Measurements from ENCODE around the gene RBBP8NL. TPM values are rescaled to one million over a fixed set of nuclear protein-coding genes. Genes with fewer than 3 reads are reported as not detected.

RBBP8NL gene
- total RNA-seq, 1 experiment from 2014 or later, result 0.28 TPM

DNA sequence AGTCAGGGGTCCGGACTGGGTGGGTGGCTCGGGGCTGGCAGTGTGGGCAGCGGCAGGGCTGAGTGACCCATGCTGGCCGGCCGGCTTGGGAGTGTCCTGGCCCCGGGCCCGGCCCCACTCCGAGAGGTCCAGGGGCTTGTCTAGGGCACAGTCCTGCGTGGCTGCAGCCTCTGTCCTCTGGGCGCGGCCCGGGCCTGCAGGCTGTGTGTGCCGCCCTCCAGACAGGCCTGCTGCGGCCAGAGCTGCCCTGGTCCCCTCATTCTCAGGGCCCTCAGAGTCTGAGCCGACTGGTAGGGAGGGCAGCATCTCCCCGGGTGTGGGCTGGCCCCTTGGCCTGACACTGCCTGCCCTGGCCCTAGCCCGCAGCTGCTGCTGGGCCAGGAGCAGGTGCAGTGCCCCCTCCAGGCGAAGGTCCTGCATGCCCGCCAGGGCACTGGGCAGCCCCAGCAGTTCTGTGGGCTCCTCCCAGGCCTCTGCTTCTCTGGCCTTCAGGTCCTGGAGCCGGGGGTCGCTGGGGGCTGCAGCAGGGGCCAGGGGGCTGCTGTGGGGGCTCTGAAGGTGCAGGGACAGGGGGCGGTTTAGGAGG, 13.3 kb downstream of the RBBP8NL start:
- Histone ChIP-seq H2AK5ac (ENCODE audit: insufficient read length, low read length) (no peak overlapping the region), H3K79me1 (ENCODE audit: insufficient read depth, low read depth, low read length, poor library complexity, severe bottlenecking) (no peaks in the 10 kb centered on the region), H3K4me2 (ENCODE audit: insufficient read depth, insufficient read length, low read length) (no peak overlapping the region), H3K56ac (ENCODE audit: insufficient read length, low read depth, low read length) (no peak overlapping the region), H3K4me1 (ENCODE audit: insufficient read depth, low read length) (no peaks in the 10 kb centered on the region), H3K9me3 (ENCODE audit: control insufficient read depth, low read depth, low read length) (no peaks in the 10 kb centered on the region), H2BK15ac (ENCODE audit: low read depth, low read length) (no peak overlapping the region), H2BK5ac (ENCODE audit: insufficient read length, low read length) (no peak overlapping the region), H3K23ac (ENCODE audit: insufficient read length, low read depth, low read length) (no peak overlapping the region), H3K9ac (ENCODE audit: extremely low read depth, insufficient read length, low read length) (no peak overlapping the region), H2AFZ (ENCODE audit: low read length) (no peak overlapping the region), H4K5ac (ENCODE audit: insufficient read length, low read depth, low read length) (no peak overlapping the region), H3K14ac (ENCODE audit: insufficient read depth, low read length) (no peak overlapping the region), H3K79me2 (ENCODE audit: insufficient read depth, low read length) (no peaks in the 10 kb centered on the region), H4K8ac (replicated peaks; ENCODE audit: insufficient read length, low read depth, low read length) (no peak overlapping the region), H4K20me1 (ENCODE audit: control insufficient read depth, insufficient read depth, insufficient read length) (no peaks in the 10 kb centered on the region), H4K91ac (ENCODE audit: insufficient read length, low read depth, low read length) (no peak overlapping the region), H3K23me2 (ENCODE audit: insufficient read length, low read depth, low read length, poor library complexity, severe bottlenecking) (no peaks in the 10 kb centered on the region), H3T11ph (ENCODE audit: low read length) (no peak overlapping the region), H3K27ac (ENCODE audit: insufficient read length, low read depth, low read length) (no peak overlapping the region), H3K4ac (ENCODE audit: low read depth, low read length) (no peak overlapping the region), H2BK20ac (ENCODE audit: low read depth, low read length, poor library complexity, severe bottlenecking) (no peak overlapping the region), H3K18ac (ENCODE audit: insufficient read length, low read depth, low read length) (no peak overlapping the region), H3K27me3 (ENCODE audit: insufficient read depth, low read length) (no peaks in the 10 kb centered on the region), H2BK12ac (ENCODE audit: insufficient read length, low read depth, low read length) (no peak overlapping the region), H2BK120ac (ENCODE audit: low read depth, low read length, poor library complexity, severe bottlenecking) (no peak overlapping the region)
- no peak overlapping the region for H3K4me3 Mint-ChIP-seq
- TF ChIP-seq, protein P1, sequence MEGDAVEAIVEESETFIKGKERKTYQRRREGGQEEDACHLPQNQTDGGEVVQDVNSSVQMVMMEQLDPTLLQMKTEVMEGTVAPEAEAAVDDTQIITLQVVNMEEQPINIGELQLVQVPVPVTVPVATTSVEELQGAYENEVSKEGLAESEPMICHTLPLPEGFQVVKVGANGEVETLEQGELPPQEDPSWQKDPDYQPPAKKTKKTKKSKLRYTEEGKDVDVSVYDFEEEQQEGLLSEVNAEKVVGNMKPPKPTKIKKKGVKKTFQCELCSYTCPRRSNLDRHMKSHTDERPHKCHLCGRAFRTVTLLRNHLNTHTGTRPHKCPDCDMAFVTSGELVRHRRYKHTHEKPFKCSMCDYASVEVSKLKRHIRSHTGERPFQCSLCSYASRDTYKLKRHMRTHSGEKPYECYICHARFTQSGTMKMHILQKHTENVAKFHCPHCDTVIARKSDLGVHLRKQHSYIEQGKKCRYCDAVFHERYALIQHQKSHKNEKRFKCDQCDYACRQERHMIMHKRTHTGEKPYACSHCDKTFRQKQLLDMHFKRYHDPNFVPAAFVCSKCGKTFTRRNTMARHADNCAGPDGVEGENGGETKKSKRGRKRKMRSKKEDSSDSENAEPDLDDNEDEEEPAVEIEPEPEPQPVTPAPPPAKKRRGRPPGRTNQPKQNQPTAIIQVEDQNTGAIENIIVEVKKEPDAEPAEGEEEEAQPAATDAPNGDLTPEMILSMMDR (conservative IDR thresholded peaks at IDR 0.05), result peak; percentile 54
- H3K27me3 Mint-ChIP-seq (ENCODE audit: low read depth), result peaks cover 11% of the 10 kb centered on the region
- H3K36me3 Mint-ChIP-seq (ENCODE audit: insufficient read depth in 1 of 3, low read depth in 3 of 3), result no peaks in the 10 kb centered on the region
- H3K27ac Mint-ChIP-seq, result no peak overlapping the region
- H3K4me1 Mint-ChIP-seq, result peaks cover 0 to 5% of the 10 kb centered on the region in 2 experiments; a peak in 1 of 4 replicates
- H3K9me3 Mint-ChIP-seq, result no peaks in the 10 kb centered on the region
- no CpG with 5 or more reads among the region's 22 CpGs for WGBS (ENCODE audit: extremely low coverage, insufficient read length, low lambda C conversion rate)
- DNase-seq, result peak; percentile 67

Data from H9 (cell line).